DMS 273 (cell line): Measurements from ENCODE around the gene PHYH.

Source experiments
- DNase-seq: peaks from one replicate; lab custom pipeline; 2025; ENCODE audit not compliant: unreplicated experiment; lab: John Stamatoyannopoulos, UW

PHYH gene

GRCh38 chr10:13231190-13231589, 68.7 kb downstream of the PHYH start:
- no peak for DNase-seq
